MG63 (cell line): Measurements from ENCODE around the gene CRB1. TPM values are rescaled to one million over a fixed set of nuclear protein-coding genes. Genes with fewer than 3 reads are reported as not detected.
A peak's percentile ranks its signal among the peaks of the same experiment; 100 is the strongest.

ENCODE experiments used
- DNase-seq: peaks from one replicate; pipeline ENCODE4 v3.0.0-alpha.2; 2020
- H3K27me3 ChIP-seq: fragments of 250-450 bp; sonication (Bioruptor Pico); 2 replicates; pipeline ENCODE4 v1.5.1; 2020; ENCODE audit warnings: mild to moderate bottlenecking, moderate library complexity
- H3K36me3 ChIP-seq: fragments of 250-450 bp; sonication (Bioruptor Pico); 2 replicates; pipeline ENCODE4 v1.5.1; 2020; ENCODE audit warnings: mild to moderate bottlenecking, moderate library complexity
- H3K4me3 ChIP-seq: fragments of 250-450 bp; sonication (Bioruptor Pico); 2 replicates; pipeline ENCODE4 v1.5.1; 2020; ENCODE audit warnings: mild to moderate bottlenecking, moderate library complexity
- H3K9me3 ChIP-seq: fragments of 250-450 bp; sonication (Bioruptor Pico); 2 replicates; pipeline ENCODE4 v1.5.1; 2020; ENCODE audit warnings: mild to moderate bottlenecking, moderate library complexity
- total RNA-seq: library from RNA; depleted of rRNA; stranded (reverse); fragments of >200 nt; shearing (Covaris generic); gene quantifications from 2 replicates; pipeline ENCODE4 v1.2.3, GENCODE V29; 2014; ENCODE audit warnings: low replicate concordance

Gene CRB1
- total RNA-seq, 1 experiment from 2014 or later = 0.36 TPM

GRCh38 chr1:197360068-197360467 is 92.0 kb downstream of the CRB1 start:
- DNase-seq = no peak
- Histone ChIP-seq H3K4me3 (no peak overlapping the region), H3K27me3 (no peaks in the 10 kb centered on the region), H3K36me3 (no peaks in the 10 kb centered on the region), H3K9me3 (no peaks in the 10 kb centered on the region)

DNA sequence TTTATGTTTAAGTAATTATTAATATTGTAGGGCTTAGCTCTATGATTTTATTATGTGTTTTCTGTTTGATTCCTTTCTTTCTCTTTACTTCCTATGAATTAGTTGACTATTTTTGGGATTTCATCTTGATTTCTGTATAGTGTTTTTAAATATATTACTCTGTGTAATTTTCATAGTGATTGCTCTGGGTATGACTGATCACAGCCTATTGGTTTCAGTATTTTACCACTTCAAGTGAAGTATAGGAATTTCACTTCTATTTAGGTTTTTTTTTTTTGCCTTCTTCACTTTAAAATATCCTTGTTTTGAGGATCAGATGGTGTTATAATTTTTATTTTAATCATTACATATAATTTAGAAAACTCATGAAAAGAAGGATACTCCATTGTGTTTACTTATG is 94.8 kb downstream of the CRB1 start:
- no peak for DNase-seq
- Histone ChIP-seq H3K9me3 (no peaks in the 10 kb centered on the region), H3K36me3 (no peaks in the 10 kb centered on the region), H3K27me3 (no peaks in the 10 kb centered on the region), H3K4me3 (no peak overlapping the region)

DNA sequence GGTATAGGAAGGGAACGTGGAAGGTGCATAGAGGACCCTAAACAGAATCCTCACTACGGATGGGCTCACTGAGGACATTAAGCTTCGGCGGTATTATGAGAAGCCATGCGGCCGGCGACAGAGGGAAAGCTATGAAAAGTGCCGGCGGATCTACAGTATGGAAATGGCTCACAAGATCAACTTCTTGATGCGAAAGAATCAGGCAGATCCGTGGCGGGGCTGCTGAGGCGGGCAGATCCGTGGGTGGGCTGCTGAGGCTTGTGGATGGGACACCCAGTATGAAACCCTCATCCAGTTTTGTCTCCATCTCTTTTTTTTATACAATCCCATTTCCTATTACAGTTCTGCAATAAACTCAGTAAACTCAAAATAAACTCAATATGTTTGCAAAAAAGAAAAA is 95.8 kb downstream of the CRB1 start:
- Histone ChIP-seq H3K27me3 (no peaks in the 10 kb centered on the region), H3K36me3 (no peaks in the 10 kb centered on the region), H3K9me3 (no peaks in the 10 kb centered on the region), H3K4me3 (no peak overlapping the region)
- DNase-seq = no peak

DNA sequence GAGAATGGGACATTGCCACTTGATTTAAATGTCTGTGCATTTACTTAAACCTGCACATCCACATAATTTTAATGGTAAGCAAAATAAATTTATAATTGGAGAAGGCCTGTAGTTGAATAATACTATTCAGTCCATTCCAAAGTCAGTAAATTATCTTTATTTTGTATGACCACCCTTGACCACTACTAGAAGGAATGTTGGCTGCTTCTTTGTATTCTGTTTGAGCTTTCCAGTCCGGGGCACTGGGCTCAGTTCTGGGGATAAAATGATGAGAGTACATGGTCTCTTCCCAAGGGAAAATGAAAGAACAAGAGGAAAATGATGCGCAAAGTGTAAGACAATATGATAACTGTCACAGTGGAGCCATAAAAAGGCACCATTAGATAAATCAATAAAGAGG is 98.9 kb downstream of the CRB1 start:
- H3K9me3 ChIP-seq = no peaks in the 10 kb centered on the region
- H3K36me3 ChIP-seq = no peaks in the 10 kb centered on the region
- H3K4me3 ChIP-seq = no peak overlapping the region
- no peak for DNase-seq
- H3K27me3 ChIP-seq = no peaks in the 10 kb centered on the region

- H3K36me3 ChIP-seq = no peaks in the 10 kb centered on the region
- H3K27me3 ChIP-seq = no peaks in the 10 kb centered on the region
- no peaks in the 10 kb centered on the region for H3K9me3 ChIP-seq
- no peak overlapping the region for H3K4me3 ChIP-seq
- no peak for DNase-seq
These were observed 99.6 kb downstream of the CRB1 start for GRCh38 chr1:197367627-197368026.

DNA sequence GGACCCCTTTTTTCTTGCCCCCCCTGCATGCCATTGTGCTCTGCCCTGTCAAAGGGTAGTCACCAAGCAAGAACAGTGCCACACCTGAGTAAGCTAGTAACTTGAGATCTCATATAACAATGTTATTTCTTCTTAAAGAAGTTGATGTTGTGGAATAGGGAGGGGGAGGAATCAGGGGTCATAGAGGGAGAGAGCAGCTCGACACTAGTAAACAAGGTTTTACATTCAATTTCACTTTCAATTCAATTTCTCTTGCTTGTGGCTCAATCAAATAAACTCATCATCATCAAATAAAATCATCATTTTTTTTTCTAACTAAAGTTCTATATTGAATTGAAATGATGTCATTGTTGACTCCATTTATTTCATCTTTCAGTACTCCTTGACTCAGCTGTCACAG is 106.4 kb downstream of the CRB1 start:
- Histone ChIP-seq H3K27me3 (no peaks in the 10 kb centered on the region), H3K4me3 (no peak overlapping the region), H3K36me3 (no peaks in the 10 kb centered on the region), H3K9me3 (no peaks in the 10 kb centered on the region)
- no peak for DNase-seq

DNA sequence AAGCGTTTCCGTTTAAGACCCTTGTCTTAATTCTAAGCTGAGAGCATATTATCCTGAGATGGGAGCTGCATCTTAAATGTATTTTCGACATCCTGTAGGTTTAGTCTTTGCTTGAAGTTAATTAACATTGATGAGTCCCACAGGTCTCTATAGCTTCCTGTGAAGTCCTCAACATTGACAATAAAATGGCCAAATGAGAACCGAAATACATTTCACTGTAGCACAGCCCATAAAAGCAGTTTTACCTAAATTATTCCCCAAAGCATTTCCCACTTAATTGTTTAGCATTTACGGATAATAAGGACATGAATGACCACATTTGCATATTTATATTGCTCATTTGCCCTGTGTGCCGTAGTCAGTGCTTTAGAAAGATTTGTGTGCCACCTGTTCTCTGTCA is 116.4 kb downstream of the CRB1 start:
- no peak for DNase-seq
- H3K9me3 ChIP-seq = no peaks in the 10 kb centered on the region
- H3K27me3 ChIP-seq = peaks cover 3% of the 10 kb centered on the region; the same call in 1 of the 2 replicates
- H3K36me3 ChIP-seq = no peaks in the 10 kb centered on the region
- H3K4me3 ChIP-seq = no peak overlapping the region

DNA sequence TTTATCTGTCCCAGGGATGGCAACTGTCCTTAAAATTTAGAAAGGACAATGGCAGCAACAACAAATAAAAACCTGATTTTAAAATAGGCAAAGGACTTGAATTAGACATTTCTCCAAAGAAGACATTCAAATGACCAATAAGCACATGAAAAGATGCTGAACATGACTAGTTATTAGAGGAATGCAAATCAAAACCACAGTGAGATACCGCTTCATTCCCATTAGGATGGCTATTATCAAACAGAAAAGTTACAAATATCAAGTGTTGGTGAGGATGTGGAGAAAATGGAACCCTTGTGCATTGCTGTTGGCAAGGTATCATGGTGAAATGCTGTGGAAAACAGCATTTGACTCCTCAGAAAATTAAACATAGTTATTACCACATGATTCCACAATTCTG is 120.7 kb downstream of the CRB1 start:
- no peaks in the 10 kb centered on the region for H3K9me3 ChIP-seq
- no peak for DNase-seq
- peaks cover 3% of the 10 kb centered on the region; the same call in 1 of the 2 replicates for H3K27me3 ChIP-seq
- H3K4me3 ChIP-seq = no peak overlapping the region
- H3K36me3 ChIP-seq = no peaks in the 10 kb centered on the region

DNA sequence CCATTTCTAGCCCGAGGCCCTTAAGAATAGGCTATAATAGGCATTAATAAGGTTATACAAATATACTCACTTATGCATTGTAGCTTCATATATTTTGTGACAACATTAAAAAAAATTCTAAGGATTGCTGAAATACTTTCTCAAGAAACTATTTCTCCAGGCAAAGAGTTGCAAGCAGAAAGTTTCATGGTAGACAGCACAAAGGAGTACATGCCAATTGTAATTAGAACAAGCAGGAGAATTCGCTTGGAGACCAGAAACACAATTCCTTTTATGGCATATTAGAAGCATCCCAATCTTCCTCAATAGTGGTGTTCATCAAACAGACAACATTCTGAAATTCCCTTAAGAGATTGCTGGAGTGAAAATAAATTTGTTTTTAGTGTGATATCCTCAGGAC is 122.8 kb downstream of the CRB1 start:
- Histone ChIP-seq H3K36me3 (no peaks in the 10 kb centered on the region), H3K4me3 (no peak overlapping the region), H3K9me3 (no peaks in the 10 kb centered on the region), H3K27me3 (peaks cover 3% of the 10 kb centered on the region; the same call in 1 of the 2 replicates)
- no peak for DNase-seq

GRCh38 chr1:197391303-197392226 is 123.5 kb downstream of the CRB1 start:
- DNase-seq = no peak
- no peak overlapping the region for H3K4me3 ChIP-seq
- no peaks in the 10 kb centered on the region for H3K36me3 ChIP-seq
- H3K9me3 ChIP-seq = no peaks in the 10 kb centered on the region
- peaks cover 3% of the 10 kb centered on the region; the same call in 1 of the 2 replicates for H3K27me3 ChIP-seq

DNA sequence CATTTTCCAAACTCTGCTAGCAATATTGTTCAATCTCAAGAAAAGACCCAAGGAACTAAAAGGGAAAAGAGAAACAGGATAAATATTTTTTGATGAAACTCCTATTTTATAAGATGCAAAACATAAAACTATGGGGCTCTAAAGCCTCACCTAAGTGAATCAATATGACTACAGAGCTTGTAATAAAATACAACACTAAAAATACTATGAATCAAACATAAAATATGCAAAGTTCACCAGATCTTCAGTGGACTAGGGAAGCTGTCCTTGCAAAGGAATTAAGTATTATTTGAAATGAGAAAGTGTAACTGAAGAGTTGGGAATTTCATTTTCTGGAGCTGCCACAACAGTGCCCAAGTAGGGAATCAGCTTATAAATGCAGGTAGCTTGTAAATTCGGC is 124.5 kb downstream of the CRB1 start:
- H3K4me3 ChIP-seq = no peak overlapping the region
- no peak for DNase-seq
- H3K9me3 ChIP-seq = no peaks in the 10 kb centered on the region
- no peaks in the 10 kb centered on the region for H3K36me3 ChIP-seq
- H3K27me3 ChIP-seq = no peaks in the 10 kb centered on the region; the same call in none of the 2 replicates

- Histone ChIP-seq H3K36me3 (no peaks in the 10 kb centered on the region), H3K4me3 (no peak overlapping the region), H3K27me3 (no peaks in the 10 kb centered on the region; the same call in 1 of the 2 replicates), H3K9me3 (no peaks in the 10 kb centered on the region)
- no peak for DNase-seq
These were observed 125.1 kb downstream of the CRB1 start for GRCh38 chr1:197393105-197393504.

DNA sequence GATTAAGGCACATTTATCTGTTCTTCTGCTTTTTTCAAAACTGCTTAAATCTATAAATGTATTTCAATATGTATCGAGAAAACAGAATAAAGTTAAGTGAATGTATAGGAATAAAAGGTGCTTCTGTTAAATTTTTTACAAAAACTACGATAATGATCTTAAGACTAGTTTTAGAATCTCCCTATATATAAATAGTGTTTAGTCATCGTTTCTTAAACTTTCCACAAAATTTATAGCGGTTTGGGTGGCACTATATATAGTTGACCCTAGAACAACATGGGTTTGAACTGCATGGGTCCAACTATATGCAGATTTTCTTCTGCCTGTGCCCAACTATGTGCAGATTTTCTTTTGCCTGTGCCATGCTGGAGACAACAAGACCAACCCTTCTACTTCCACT is 125.7 kb downstream of the CRB1 start:
- no peak for DNase-seq
- H3K27me3 ChIP-seq = no peaks in the 10 kb centered on the region; the same call in 1 of the 2 replicates
- H3K9me3 ChIP-seq = no peaks in the 10 kb centered on the region
- no peak overlapping the region for H3K4me3 ChIP-seq
- H3K36me3 ChIP-seq = no peaks in the 10 kb centered on the region

DNA sequence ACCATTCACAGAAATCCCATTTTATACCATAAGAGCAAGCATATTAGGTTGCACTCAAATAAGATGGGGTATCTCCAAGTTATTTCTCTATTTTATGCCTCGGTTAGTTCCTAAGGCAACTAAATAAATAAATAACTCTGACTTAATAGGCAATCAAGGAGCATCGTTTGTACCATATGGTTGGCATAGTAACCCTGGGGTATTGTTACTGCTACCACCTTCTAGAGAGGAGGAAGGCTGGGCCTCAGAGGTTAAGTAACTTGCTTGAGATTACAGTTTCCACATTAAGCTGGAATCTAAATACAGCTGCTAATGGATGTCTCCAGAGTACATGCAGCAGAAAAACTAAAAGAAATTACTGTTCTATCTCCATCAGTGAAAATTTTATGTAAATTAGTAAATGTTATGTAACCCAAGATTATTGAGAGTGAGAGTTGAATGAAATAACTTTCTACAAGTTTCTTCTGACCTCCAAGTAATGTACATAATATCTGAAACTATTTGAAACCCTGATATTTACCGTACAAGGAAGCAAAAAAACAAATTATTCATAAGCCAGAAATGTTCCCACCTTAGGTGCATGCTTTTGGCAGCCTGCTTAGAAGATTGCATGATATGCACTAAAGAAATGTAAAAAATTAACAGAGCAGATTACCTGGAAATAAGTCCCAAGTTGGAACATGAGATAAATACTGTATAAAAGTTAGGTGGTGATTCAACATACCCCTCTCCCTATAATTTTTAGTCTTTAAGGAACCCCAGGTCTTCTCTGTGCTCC is 127.0 kb downstream of the CRB1 start:
- no peak for DNase-seq

GRCh38 chr1:197397895-197398294 is 129.8 kb downstream of the CRB1 start:
- Histone ChIP-seq H3K27me3 (peaks cover 6% of the 10 kb centered on the region), H3K9me3 (no peaks in the 10 kb centered on the region), H3K4me3 (no peak overlapping the region), H3K36me3 (no peaks in the 10 kb centered on the region)
- no peak for DNase-seq

More for the DNA sequence above, 127.0 kb downstream of the CRB1 start:
- Histone ChIP-seq H3K9me3 (no peaks in the 10 kb centered on the region), H3K27me3 (no peaks in the 10 kb centered on the region; the same call in 1 of the 2 replicates), H3K4me3 (no peak overlapping the region), H3K36me3 (no peaks in the 10 kb centered on the region)

DNA sequence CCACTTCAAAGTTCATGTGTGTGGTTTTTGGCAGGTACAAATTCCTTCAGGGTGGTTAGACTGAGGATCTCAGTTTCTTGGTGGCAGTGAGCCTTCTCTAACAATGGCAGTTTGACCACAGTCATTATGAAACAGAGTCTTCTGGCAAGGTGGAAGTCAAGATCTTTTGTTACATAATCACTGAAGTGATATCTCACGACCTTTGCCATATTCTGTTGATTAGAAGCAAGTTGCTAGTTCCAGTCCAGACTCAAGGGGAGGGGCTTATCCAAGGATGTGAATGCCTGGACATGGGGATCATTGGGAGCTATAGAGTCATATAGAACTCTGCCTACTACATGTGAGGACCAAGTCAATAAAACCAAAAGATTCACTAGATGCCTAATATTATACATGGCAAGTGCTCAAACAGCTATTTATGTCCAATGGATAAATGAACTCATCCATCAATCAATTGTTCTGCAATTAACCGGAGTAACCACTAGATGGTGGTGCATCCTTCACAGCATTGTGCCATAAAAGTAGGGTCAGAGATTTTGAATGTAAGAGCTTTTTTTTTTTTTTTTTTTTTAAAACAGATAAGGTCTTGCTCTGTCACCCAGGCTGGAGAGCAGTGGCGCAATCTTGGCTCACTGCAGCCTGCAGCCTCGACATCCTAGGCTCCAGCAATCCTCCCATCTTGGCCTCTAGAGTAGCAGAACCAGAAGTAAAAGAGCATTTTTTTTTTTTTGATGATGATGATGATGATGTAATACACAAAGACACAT is 131.9 kb downstream of the CRB1 start:
- H3K36me3 ChIP-seq = no peaks in the 10 kb centered on the region
- H3K9me3 ChIP-seq = no peaks in the 10 kb centered on the region
- peak; percentile 48 for DNase-seq
- H3K27me3 ChIP-seq = peaks cover 14% of the 10 kb centered on the region
- no peak overlapping the region for H3K4me3 ChIP-seq

DNA sequence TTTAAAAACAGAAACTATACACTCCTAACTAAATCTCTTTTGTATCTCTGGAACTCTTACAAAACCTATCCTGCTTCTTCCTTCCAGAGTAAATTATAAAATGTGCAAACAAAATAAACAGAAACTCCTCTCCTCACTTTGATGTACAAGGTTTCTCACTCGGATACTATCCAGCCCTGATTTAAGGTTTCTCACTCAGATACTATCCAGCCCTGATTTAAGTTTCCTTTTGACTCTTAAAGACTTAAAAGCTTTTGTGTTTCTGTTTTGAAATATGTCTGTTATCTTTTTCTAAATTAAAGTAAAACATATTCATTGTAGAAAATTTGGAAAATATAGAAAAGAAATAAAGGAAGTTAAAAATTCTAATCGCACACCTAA is 132.5 kb downstream of the CRB1 start:
- Histone ChIP-seq H3K4me3 (no peak overlapping the region), H3K9me3 (no peaks in the 10 kb centered on the region), H3K36me3 (no peaks in the 10 kb centered on the region), H3K27me3 (peaks cover 14% of the 10 kb centered on the region)
- DNase-seq = no peak
